GM20431 (cell line): Measurements from ENCODE around the gene KRTAP5-7.

Source experiments
- in situ Hi-C: fragments of 300-500 bp; cut with MseI, MboI; formaldehyde crosslinking; loops from one replicate; pipeline ENCODE4 v1.15.0; 2020; ENCODE audit warnings: low sequenced_read_pairs; ENCODE audit not compliant: unreplicated experiment

Gene KRTAP5-7

DNA sequence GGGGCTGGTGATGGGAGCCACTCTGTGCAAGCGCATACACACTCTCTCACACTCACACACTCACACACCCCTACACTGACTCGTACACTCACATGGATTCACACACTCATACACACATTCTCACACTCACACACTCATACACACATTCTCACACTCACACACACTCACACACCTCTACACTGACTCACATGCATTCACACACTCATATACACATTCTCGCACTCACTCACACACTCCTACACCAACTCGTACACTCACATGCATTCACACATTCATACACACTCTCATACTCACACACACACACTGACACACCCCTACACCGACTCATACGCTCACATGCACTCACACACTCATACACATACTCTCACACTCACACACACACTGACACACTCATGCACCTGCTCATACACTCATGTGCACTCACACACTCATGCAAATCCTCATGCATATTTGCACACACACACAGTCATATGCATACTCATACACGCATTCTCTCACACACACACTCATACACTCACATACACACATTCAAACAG lies 50.5 kb downstream of the KRTAP5-7 start:
- in situ Hi-C loops = no loop called here
